GM12878 (cell line): ENCODE data around the gene RAN. TPM values are rescaled to one million over a fixed set of nuclear protein-coding genes. Genes with fewer than 3 reads are reported as not detected.
A peak's percentile ranks its signal among the peaks of the same experiment; 100 is the strongest.

Experiments used
- ATAC-seq: fragments of 200-7000 bp; cut with Tn5 transposase; 3 replicates; pipeline ENCODE4 v1.9.1; 2020; ENCODE audit warnings: mild to moderate bottlenecking, moderate library complexity
- BruUV-seq: library from RNA; stranded (reverse); fragments of 400-500 nt; replicated peaks from 2 replicates; lab custom pipeline; 2021; lab: Mats Ljungman, UMichigan
- CTCF ChIA-PET: fragments of 300-600 bp; sonication (Branson Sonifier 250); formaldehyde crosslinking; extraction: SDS; loops from one replicate; lab custom pipeline; 2021; ENCODE audit warnings: inconsistent platforms; lab: Yijun Ruan, JAX
- POLR2A ChIA-PET: fragments of 350-600 bp; formaldehyde crosslinking; extraction: SDS; loops from one replicate; lab custom pipeline; 2021; ENCODE audit warnings: inconsistent platforms; lab: Charles Lee
- RAD21 ChIA-PET: fragments of 300-600 bp; sonication (Branson Sonifier 250); formaldehyde crosslinking; loops from one replicate; lab custom pipeline; 2023; ENCODE audit warnings: antibody characterized with exemption; ENCODE audit not compliant: unreplicated experiment; lab: Charles Lee
- SMC1A ChIA-PET: fragments of 300-600 bp; sonication (Branson Sonifier 250); formaldehyde crosslinking; loops from one replicate; lab custom pipeline; 2023; ENCODE audit not compliant: unreplicated experiment, uncharacterized antibody; lab: Charles Lee
- DNase-seq: peaks from one replicate; pipeline ENCODE4 v3.0.0-alpha.2; 2011; ENCODE audit warnings: low read depth, low spot score
- FAIRE-seq: peaks from 3 replicates; lab custom pipeline; 2011; peaks lifted over from hg19 to GRCh38; lab: Jason Lieb, UNC
- H2AFZ ChIP-seq: 2 replicates; pipeline ENCODE4 v1.6.0; 2011; ENCODE audit warnings: low read depth, low read length, control low read depth; ENCODE audit not compliant: control insufficient read depth
- H3K27ac ChIP-seq: 2 replicates; pipeline ENCODE4 v1.5.1; 2011; ENCODE audit warnings: control low read depth; ENCODE audit not compliant: control insufficient read depth, insufficient read depth
- H3K27me3 ChIP-seq, 2 experiments: replicated peaks in 1 of 2; 2 replicates each; pipeline versions ENCODE4 v1.6.0 to v1.6.1; 2011; ENCODE audit warnings: low read length in 1 of 2; ENCODE audit not compliant: control insufficient read depth in 2 of 2, insufficient read depth in 2 of 2
- H3K36me3 ChIP-seq, 2 experiments: 2 replicates each; pipeline ENCODE4 v1.5.1; 2011; ENCODE audit warnings: low read length in 1 of 2; ENCODE audit not compliant: control insufficient read depth in 2 of 2, insufficient read depth in 2 of 2
- H3K4me1 ChIP-seq: 2 replicates; pipeline ENCODE4 v1.6.1; 2011; ENCODE audit warnings: mild to moderate bottlenecking, low read length, moderate library complexity, mixed read lengths; ENCODE audit not compliant: control insufficient read depth, insufficient read depth
- H3K4me2 ChIP-seq: 2 replicates; pipeline ENCODE4 v1.6.0; 2011; ENCODE audit warnings: control low read depth; ENCODE audit not compliant: control insufficient read depth, insufficient read depth
- H3K4me3 ChIP-seq: fragments of 200-600 bp; sonication (generic); 2 replicates; pipeline ENCODE4 v1.5.1; 2016
- H3K79me2 ChIP-seq: 2 replicates; pipeline ENCODE4 v1.6.0; 2011; ENCODE audit warnings: low read length; ENCODE audit not compliant: control insufficient read depth, insufficient read depth
- H3K9ac ChIP-seq: 2 replicates; pipeline ENCODE4 v1.8.0; 2011; ENCODE audit warnings: low read length, control low read depth, mixed read lengths; ENCODE audit not compliant: control insufficient read depth, insufficient read depth
- H3K9me3 ChIP-seq: replicated peaks from 3 replicates; pipeline ENCODE4 v1.5.1; 2011; ENCODE audit warnings: mild to moderate bottlenecking, low read length; ENCODE audit not compliant: control insufficient read depth, insufficient read depth
- H4K20me1 ChIP-seq: 2 replicates; pipeline ENCODE4 v1.6.0; 2011; ENCODE audit not compliant: control insufficient read depth, insufficient read depth
- E2F4 ChIP-seq: IDR thresholded peaks from 2 replicates; pipeline ENCODE4 v1.6.1; 2012; ENCODE audit warnings: low read depth, low read length, improper control_type of control experiment
- HDGF ChIP-seq: fragments of 450-650 bp; IDR thresholded peaks from 2 replicates; pipeline ENCODE4 v1.6.1; 2016; ENCODE audit warnings: antibody characterized with exemption
- IRF5 ChIP-seq: fragments of 450-650 bp; IDR thresholded peaks from 2 replicates; pipeline ENCODE4 v1.6.1; 2017; ENCODE audit warnings: borderline replicate concordance
- POLR2AphosphoS5 ChIP-seq: IDR thresholded peaks from 2 replicates; pipeline ENCODE4 v1.6.1; 2011; ENCODE audit warnings: mild to moderate bottlenecking, low read length, inconsistent platforms
- YBX1 ChIP-seq: fragments of 450-650 bp; IDR thresholded peaks from 2 replicates; pipeline ENCODE4 v1.6.1; 2016; ENCODE audit warnings: antibody characterized with exemption
- ZNF217 ChIP-seq: fragments of 450-650 bp; IDR thresholded peaks from 2 replicates; pipeline ENCODE4 v1.6.1; 2017; ENCODE audit warnings: antibody characterized with exemption, mild to moderate bottlenecking
- WGBS: methylation state at CpG from one replicate; pipeline ENCODE4 v1.1.6; 2016; ENCODE audit warnings: low lambda C conversion rate; ENCODE audit not compliant: insufficient replicate concordance, insufficient coverage; ENCODE audit errors: missing lambda C conversion rate; 5-methylcytosine and 5-hydroxymethylcytosine counted together
- in situ Hi-C: fragments of 300-500 bp; cut with MboI; formaldehyde crosslinking; loops from 9 replicates; pipeline ENCODE4 v1.14.3; 2018; ENCODE audit warnings: mixed read lengths
- intact Hi-C: fragments of 100-400 bp; cut with micrococcal nuclease; formaldehyde crosslinking; loops from one replicate; pipeline ENCODE4 v1.14.2; 2022; ENCODE audit not compliant: unreplicated experiment
- polyA plus RNA-seq, 11 experiments: library from polyadenylated mRNA; depleted of rRNA in 4 of 11; unstranded in 6 of 11; stranded (reverse) in 5 of 11; fragments of >200 nt; fragmentation: Nextera tagmentation in 4 of 11; fragmentation: Illumina TruSeq in 1 of 11; extraction: Ambion mirVana in 4 of 11; extraction: Trizol in 1 of 11; gene quantifications; 1 replicate in 1 of 11; 2 replicates in 10 of 11; pipeline versions ENCODE4 v1.2.1 to v1.2.3, GENCODE V29; 2011 to 2016; ENCODE audit warnings: inconsistent platforms in 2 of 11, missing spikeins in 2 of 11, low read depth in 1 of 11
- total RNA-seq, 4 experiments: library from RNA; depleted of rRNA in 3 of 4; stranded (reverse); fragments of >200 nt in 3 of 4; fragmentation: Illumina TruSeq in 1 of 4; extraction: Trizol in 1 of 4; gene quantifications; 2 replicates each; pipeline versions ENCODE4 v1.2.1 to v1.2.3, GENCODE V29; 2013 to 2021

The RAN gene
- total and polyA plus RNA-seq, 10 of the 15 experiments (the other 5 are each of a cell fraction or from before 2014, with no cell fraction given): 1,598 to 3,769 (median 2,845) TPM

GRCh38 chr12:130880411-130880885 lies 8.6 kb downstream of the RAN start (continued):
- no peak for TF ChIP-seq E2F4
- TF ChIP-seq ZNF217: peak; percentile 85
- TF ChIP-seq YBX1: no peak
- TF ChIP-seq, all 136 proteins: peak for 41

GRCh38 chr12:130881046-130881445 lies 9.2 kb downstream of the RAN start:
- H3K4me3 ChIP-seq: peak overlapping the region; percentile 57; the same call in 1 of the 2 replicates
- H2AFZ ChIP-seq: no peak overlapping the region
- no peak overlapping the region for H3K9ac ChIP-seq
- DNase-seq (no peak), FAIRE-seq (no peak), ATAC-seq (no peak)
- BruUV-seq: no TSS peak
- POLR2A ChIA-PET: interaction anchor here (1.2 kb wide), 1 partner anchor 10 kb away, joined by 4 read pairs; no protein-coding TSS in a partner anchor
- H4K20me1 ChIP-seq: peaks cover 3% of the 10 kb centered on the region; the same call in 1 of the 2 replicates
- peak overlapping the region; percentile 93 for H3K4me2 ChIP-seq
- 76% methylated on average over 5 of the region's 5 CpGs for WGBS
- CTCF ChIA-PET: no interaction called here
- TF ChIP-seq HDGF (peak; percentile 93), YBX1 (0 out of 2 replicates have a peak, but pooled peaks have one; percentile 61), IRF5 (no peak), POLR2AphosphoS5 (0 out of 2 replicates have a peak, but pooled peaks have one; percentile 32)
- no peaks in the 10 kb centered on the region for H3K27me3 ChIP-seq
- peaks cover 9% of the 10 kb centered on the region for H3K79me2 ChIP-seq
- no peaks in the 10 kb centered on the region for H3K9me3 ChIP-seq
- SMC1A ChIA-PET: interaction anchor here (0.8 to 2.5 kb wide), 5 partner anchors 10 to 251 kb away, joined by 3 to 7 read pairs (median 3); no protein-coding TSS in a partner anchor
- in situ Hi-C loops (no loop called here), intact Hi-C loops (no loop called here)
- H3K4me1 ChIP-seq: peaks cover 33% of the 10 kb centered on the region
- RAD21 ChIA-PET: interaction anchor here (1.0 kb wide), 2 partner anchors 10 kb away, joined by 3 read pairs; no protein-coding TSS in a partner anchor
- peaks cover 0 to 9% of the 10 kb centered on the region in 2 experiments; a peak in 3 of 4 replicates for H3K36me3 ChIP-seq
- H3K27ac ChIP-seq: peak overlapping the region; percentile 54; the same call in 1 of the 2 replicates
